A673 (cell line): ENCODE results near the gene RERE. TPM values are rescaled to one million over a fixed set of nuclear protein-coding genes. Genes with fewer than 3 reads are reported as not detected.

Experiments
- BruUV-seq: library from RNA; stranded (reverse); fragments of 400-500 nt; replicated peaks from 2 replicates; lab custom pipeline; 2021; lab: Mats Ljungman, UMichigan
- CTCF ChIA-PET: fragments of 300-600 bp; sonication (Branson Sonifier 250); formaldehyde crosslinking; loops from one replicate; lab custom pipeline; 2022; ENCODE audit warnings: antibody characterized with exemption; lab: Charles Lee
- POLR2A ChIA-PET: fragments of 300-600 bp; sonication (Branson Sonifier 250); formaldehyde crosslinking; loops from one replicate; lab custom pipeline; 2022; ENCODE audit warnings: antibody characterized with exemption; ENCODE audit not compliant: low non-redundant PET; lab: Charles Lee
- DNase-seq: peaks from one replicate; pipeline ENCODE4 v3.0.0-alpha.2; 2015; ENCODE audit warnings: low spot score
- H3K27ac ChIP-seq: fragments of 200-600 bp; sonication (generic); 2 replicates; pipeline ENCODE4 v1.5.1; 2016; ENCODE audit warnings: mixed run types, low read depth, mild to moderate bottlenecking, mixed read lengths, antibody characterized with exemption, low read length; ENCODE audit not compliant: poor library complexity, severe bottlenecking
- H3K27me3 ChIP-seq: fragments of 200-600 bp; sonication (generic); replicated peaks from 2 replicates; pipeline ENCODE4 v1.6.1; 2017; ENCODE audit warnings: mixed run types, low read depth, mild to moderate bottlenecking, mixed read lengths, antibody characterized with exemption, low read length; ENCODE audit not compliant: insufficient read depth, poor library complexity
- H3K36me3 ChIP-seq: fragments of 200-600 bp; sonication (generic); 2 replicates; pipeline ENCODE4 v1.6.1; 2016; ENCODE audit warnings: mixed run types, mild to moderate bottlenecking, mixed read lengths, antibody characterized with exemption, low read length; ENCODE audit not compliant: insufficient read depth, poor library complexity, severe bottlenecking
- H3K4me1 ChIP-seq: fragments of 200-600 bp; sonication (generic); 2 replicates; pipeline ENCODE4 v1.6.1; 2017; ENCODE audit warnings: mixed run types, mild to moderate bottlenecking, mixed read lengths, antibody characterized with exemption, low read length; ENCODE audit not compliant: insufficient read depth, poor library complexity, severe bottlenecking
- H3K4me3 ChIP-seq: fragments of 200-600 bp; sonication (generic); 2 replicates; pipeline ENCODE4 v1.5.1; 2016; ENCODE audit warnings: low read depth, mixed run types, mild to moderate bottlenecking, mixed read lengths, low read length; ENCODE audit not compliant: poor library complexity, severe bottlenecking
- H3K9me3 ChIP-seq: fragments of 200-600 bp; sonication (generic); 2 replicates; pipeline ENCODE4 v1.6.1; 2016; ENCODE audit warnings: mixed run types, low read depth, mild to moderate bottlenecking, mixed read lengths, antibody characterized with exemption, low read length; ENCODE audit not compliant: poor library complexity, severe bottlenecking
- EZH2 ChIP-seq: fragments of 200-600 bp; sonication (generic); IDR thresholded peaks from 2 replicates; pipeline ENCODE4 v1.6.1; 2017; ENCODE audit warnings: borderline replicate concordance, low read depth, mild to moderate bottlenecking, mixed read lengths, antibody characterized with exemption, low read length; ENCODE audit not compliant: poor library complexity, severe bottlenecking
- intact Hi-C: fragments of 100-400 bp; cut with micrococcal nuclease; formaldehyde crosslinking; loops from one replicate; pipeline ENCODE4 v1.10.0; 2022; ENCODE audit not compliant: unreplicated experiment
- total RNA-seq: library from RNA; stranded (reverse); gene quantifications from 2 replicates; pipeline ENCODE4 v1.2.3, GENCODE V29; 2021
- TF ChIP-seq, protein P1 (sequence below): fragments of 300-800, 200-600 bp; sonication (generic); conservative IDR thresholded peaks from 2 replicates; pipeline ENCODE4 v1.5.1; 2017; ENCODE audit warnings: low read depth, mild to moderate bottlenecking, antibody characterized with exemption, low read length, moderate library complexity, mixed read lengths

The RERE gene
- total RNA-seq, 1 experiment from 2014 or later: 188 TPM

- H3K4me1 ChIP-seq: peaks cover 6% of the 10 kb centered on the region
- no peaks in the 10 kb centered on the region for H3K27me3 ChIP-seq
- H3K9me3 ChIP-seq: no peaks in the 10 kb centered on the region
- TF ChIP-seq EZH2: no peak
- TF ChIP-seq, protein P1, sequence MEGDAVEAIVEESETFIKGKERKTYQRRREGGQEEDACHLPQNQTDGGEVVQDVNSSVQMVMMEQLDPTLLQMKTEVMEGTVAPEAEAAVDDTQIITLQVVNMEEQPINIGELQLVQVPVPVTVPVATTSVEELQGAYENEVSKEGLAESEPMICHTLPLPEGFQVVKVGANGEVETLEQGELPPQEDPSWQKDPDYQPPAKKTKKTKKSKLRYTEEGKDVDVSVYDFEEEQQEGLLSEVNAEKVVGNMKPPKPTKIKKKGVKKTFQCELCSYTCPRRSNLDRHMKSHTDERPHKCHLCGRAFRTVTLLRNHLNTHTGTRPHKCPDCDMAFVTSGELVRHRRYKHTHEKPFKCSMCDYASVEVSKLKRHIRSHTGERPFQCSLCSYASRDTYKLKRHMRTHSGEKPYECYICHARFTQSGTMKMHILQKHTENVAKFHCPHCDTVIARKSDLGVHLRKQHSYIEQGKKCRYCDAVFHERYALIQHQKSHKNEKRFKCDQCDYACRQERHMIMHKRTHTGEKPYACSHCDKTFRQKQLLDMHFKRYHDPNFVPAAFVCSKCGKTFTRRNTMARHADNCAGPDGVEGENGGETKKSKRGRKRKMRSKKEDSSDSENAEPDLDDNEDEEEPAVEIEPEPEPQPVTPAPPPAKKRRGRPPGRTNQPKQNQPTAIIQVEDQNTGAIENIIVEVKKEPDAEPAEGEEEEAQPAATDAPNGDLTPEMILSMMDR: no peak
- no peak overlapping the region for H3K4me3 ChIP-seq
- CTCF ChIA-PET: interaction anchor here (0.6 kb wide), 1 partner anchor 29 kb away, joined by 4 read pairs; no protein-coding TSS in a partner anchor
- intact Hi-C loops: no loop called here
- no TSS peak for BruUV-seq
- no peaks in the 10 kb centered on the region for H3K36me3 ChIP-seq
- POLR2A ChIA-PET: no interaction called here
- no peak for DNase-seq
- H3K27ac ChIP-seq: no peak overlapping the region
These were observed 25.6 kb downstream of the RERE start for GRCh38 chr1:8791819-8792218.

GRCh38 chr1:8790987-8791386 lies 26.5 kb downstream of the RERE start:
- H3K4me1 ChIP-seq: peaks cover 6% of the 10 kb centered on the region
- TF ChIP-seq EZH2: no peak
- TF ChIP-seq, protein P1: no peak
- no peak for DNase-seq
- intact Hi-C loops: no loop called here
- ChIA-PET POLR2A (no interaction called here), CTCF (no interaction called here)
- no peak overlapping the region for H3K4me3 ChIP-seq
- H3K27me3 ChIP-seq: no peaks in the 10 kb centered on the region
- H3K36me3 ChIP-seq: no peaks in the 10 kb centered on the region
- BruUV-seq: no TSS peak
- no peaks in the 10 kb centered on the region for H3K9me3 ChIP-seq
- no peak overlapping the region for H3K27ac ChIP-seq

DNA sequence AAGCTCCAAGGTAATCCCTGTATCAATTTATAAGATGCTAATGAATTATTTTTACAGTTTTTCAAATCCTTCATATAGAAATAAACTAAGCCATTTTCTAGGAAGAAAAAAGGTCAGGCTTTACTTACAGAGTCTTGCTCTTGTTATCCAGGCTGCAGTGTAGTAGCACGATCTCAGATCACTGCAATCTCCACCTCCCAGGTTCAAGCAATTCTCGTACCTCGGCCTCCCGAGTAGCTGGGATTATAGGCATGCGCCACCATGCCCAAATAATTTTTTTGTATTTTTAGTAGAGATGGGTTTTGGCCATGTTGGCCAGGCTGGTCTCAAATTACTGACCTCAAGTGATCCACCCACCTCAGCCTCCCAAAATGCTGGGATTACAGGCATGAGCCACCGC lies 27.0 kb downstream of the RERE start:
- H3K4me1 ChIP-seq: peaks cover 6% of the 10 kb centered on the region
- intact Hi-C loops: no loop called here
- no peaks in the 10 kb centered on the region for H3K9me3 ChIP-seq
- no peaks in the 10 kb centered on the region for H3K27me3 ChIP-seq
- DNase-seq: no peak
- no peak overlapping the region for H3K4me3 ChIP-seq
- BruUV-seq: no TSS peak
- no peak for TF ChIP-seq EZH2
- TF ChIP-seq, protein P1: no peak
- POLR2A ChIA-PET: no interaction called here
- CTCF ChIA-PET: no interaction called here
- H3K36me3 ChIP-seq: no peaks in the 10 kb centered on the region
- no peak overlapping the region for H3K27ac ChIP-seq
